GM19025 (cell line): ENCODE measurements around the gene AGBL4.

Experiments used
- ATAC-seq: cut with Tn5 transposase; IDR thresholded peaks from one replicate; pipeline ENCODE4 v1.9.1; 2021; ENCODE audit warnings: mild to moderate bottlenecking, low read depth, moderate library complexity; ENCODE audit not compliant: unreplicated experiment

The AGBL4 gene

GRCh38 chr1:48917901-48918603, 1105.7 kb downstream of the AGBL4 start:
- ATAC-seq = no peak

- no peak for ATAC-seq
These were observed 1106.7 kb downstream of the AGBL4 start for GRCh38 chr1:48917070-48917454.

DNA sequence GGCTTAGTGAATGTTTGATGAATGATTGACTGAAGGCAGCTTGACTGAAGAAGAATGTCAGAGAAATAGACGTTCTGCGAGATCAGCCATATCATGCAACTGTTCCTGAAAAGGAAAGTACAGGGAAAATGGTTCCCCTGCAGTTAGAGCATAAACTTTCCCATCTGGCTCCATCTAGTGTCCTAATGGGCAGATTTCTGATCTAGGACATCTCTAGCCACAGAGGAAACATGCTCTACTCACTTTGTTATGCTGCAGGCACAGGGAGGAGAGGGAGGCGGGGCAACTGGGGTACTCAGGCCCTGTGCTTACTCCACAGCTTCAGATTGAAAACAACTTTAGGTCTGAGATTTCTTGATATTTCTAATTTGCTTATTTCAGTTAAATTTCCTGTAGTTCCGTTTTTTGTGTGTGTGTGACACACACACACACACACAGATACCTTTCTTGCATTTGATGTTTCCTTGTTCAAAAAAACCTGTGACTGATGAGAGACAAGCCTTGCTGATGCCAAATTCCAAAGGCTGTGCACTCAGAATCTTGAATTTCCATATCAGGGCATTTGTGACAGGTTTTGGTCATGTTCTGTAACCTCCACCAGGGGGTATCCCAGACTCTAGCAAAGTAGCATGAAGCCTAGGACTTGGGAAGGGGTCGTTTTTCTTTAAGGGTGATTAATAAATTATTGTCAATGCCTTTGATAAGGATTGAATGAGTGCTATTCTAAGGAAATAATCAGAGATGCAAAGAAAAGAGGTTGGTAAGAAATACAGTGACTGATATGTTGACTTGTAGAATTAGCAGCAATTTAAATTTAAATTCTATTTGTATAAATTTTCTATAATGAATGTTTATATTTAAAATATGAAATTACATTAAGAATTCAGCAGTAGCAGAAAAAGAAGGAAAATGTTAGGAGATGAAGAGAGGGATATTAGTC, 1107.4 kb downstream of the AGBL4 start:
- ATAC-seq = no peak

- no peak for ATAC-seq
These were observed 1115.1 kb downstream of the AGBL4 start for GRCh38 chr1:48908606-48909005.

GRCh38 chr1:48906729-48907128, 1117.0 kb downstream of the AGBL4 start:
- no peak for ATAC-seq

- no peak for ATAC-seq
These were observed 1117.6 kb downstream of the AGBL4 start for GRCh38 chr1:48906164-48906563.

- no peak for ATAC-seq
These were observed 1120.5 kb downstream of the AGBL4 start for GRCh38 chr1:48903291-48903690.

- ATAC-seq = no peak
These were observed 1124.9 kb downstream of the AGBL4 start for GRCh38 chr1:48898894-48899293.

DNA sequence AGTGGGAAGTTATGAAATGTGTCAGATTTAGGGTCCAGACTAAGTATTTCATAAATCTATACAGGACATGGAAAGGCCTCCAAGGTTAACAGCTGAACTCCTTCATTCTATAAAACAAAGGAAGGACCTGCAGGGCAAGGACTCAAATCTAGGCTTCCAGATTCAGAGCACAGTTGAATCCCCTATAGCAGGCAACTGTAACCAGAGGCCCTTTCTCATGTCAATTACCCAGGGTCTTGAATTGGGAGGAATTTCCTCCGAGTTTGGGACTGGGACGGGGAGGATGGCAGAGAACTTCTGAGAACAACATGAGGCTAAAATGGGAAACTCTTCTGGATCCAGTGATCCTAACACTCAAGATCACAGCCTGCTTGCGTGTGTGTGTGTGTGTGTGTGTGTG, 1134.1 kb downstream of the AGBL4 start:
- no peak for ATAC-seq

DNA sequence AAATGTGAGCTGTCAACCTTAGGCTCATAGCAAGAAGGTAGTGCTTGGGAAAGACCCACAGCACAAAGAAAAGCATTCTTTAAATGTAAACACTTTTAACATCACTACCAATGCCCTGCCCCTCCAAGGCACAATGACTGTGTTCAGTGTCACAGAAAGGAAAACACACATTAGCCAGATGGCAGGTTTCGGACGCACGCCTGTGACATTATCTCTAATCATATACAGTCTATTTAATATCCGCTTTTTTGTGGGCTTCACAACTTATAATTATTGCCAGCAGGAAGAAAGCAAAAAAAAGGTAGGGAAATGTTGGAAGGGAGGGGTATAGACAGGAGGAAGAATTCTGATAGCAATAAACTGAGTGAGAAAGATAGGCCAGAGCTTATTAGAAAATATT, 1134.7 kb downstream of the AGBL4 start:
- ATAC-seq = no peak

GRCh38 chr1:48887796-48888195, 1136.0 kb downstream of the AGBL4 start:
- ATAC-seq = no peak

DNA sequence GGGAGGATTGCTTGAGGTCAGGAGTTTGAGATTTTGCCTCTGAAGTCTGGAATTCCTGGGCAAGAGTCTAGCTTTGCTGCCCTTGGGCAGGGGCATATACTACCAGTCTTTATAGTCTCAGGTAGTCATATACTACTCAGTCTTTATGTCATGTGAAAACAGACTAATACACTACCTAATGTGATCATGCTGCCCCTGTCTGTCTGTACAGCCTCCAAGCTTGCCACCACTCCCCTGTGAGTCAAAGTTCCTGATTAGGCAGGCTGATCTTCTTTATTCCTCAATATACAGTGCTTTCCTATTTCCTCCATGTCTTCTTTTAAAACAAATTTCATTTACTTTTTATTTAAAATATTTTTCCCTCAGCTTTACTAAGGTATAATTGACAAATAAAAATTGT, 1141.7 kb downstream of the AGBL4 start:
- ATAC-seq = no peak

- no peak for ATAC-seq
These were observed 1145.4 kb downstream of the AGBL4 start for GRCh38 chr1:48878191-48878940.

DNA sequence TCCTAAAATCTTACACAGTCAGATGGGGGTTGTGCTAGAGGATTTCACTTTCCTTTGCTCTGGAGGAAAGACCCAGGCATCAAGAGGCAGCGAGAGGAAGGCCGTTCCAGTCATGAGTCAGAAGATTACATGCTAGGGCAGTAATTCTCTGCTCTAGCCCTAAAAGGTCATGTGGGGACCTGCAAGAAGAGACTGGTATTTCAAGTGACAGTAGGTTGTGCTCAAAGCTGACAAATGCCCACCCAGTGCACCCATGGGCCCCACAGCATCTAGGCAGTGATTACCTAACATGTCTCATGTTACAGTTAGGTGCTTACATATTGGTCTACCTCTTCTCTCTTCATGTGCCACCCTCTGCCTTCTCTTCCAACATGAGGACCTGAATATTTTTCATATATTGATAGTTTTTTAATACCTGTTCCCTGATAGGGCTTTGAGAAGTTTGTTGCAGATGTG, 1147.4 kb downstream of the AGBL4 start:
- ATAC-seq = no peak

GRCh38 chr1:48875552-48876329, 1148.0 kb downstream of the AGBL4 start:
- ATAC-seq = no peak

DNA sequence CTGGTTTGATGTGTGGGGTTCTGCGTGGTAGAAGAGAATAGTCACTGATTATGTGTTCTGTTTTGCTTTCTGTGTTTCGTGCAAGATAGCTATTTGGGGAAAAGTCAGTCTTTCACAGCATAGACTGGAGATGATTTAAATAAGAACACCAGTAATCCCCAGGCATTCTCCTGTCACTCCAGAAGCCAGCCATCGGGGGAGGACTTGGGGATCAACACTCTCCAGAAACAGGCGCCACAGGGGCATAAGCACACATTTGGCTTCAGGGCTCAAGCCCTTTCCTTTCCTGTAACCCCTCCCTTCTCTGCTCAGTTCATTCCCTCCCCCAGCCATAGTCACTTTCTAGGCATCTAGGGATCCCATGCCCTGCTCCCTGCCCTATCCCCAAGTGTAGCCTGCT, 1149.8 kb downstream of the AGBL4 start:
- no peak for ATAC-seq

DNA sequence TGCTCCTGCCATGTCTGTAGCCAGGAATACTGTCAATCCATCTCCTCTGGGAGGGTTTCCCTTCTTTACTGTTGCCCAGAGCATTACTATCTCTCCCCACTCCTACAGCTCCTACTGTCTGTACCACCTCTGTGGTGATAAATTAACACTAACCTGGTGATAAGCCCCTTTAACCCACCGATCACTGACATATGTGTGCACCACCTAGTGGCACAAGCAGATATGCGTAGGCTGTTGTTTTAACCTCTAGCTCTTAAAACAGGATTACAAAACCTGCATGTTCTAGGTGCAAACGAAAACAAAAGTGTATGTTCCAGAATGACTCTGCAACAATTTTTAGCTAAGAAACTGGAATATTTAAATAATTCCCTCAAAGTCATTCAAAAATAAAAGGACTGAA, 1153.2 kb downstream of the AGBL4 start:
- ATAC-seq = no peak

- ATAC-seq = no peak
These were observed 1154.4 kb downstream of the AGBL4 start for GRCh38 chr1:48869116-48869893.

DNA sequence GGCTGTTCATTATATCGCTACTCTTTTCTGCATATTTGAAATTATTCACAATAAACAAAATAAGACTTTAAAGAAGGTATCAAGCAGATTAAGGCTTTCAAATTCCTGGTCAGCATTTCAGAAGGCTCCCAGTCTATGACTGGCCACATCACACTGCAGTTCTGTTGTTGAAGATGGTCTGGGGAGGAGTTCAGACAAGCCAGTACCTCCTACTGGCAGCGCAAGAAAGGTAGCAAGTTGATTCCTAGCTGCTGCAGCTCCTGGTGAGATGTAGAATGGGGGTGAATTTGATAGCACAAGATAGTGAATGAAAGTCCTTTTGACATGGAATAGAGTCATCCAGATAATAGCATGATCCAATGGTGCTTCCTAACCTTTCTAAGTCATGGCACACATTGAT, 1158.8 kb downstream of the AGBL4 start:
- no peak for ATAC-seq
